H1 (cell line): Measurements from ENCODE around the gene SLC5A4. TPM values are rescaled to one million over a fixed set of nuclear protein-coding genes. Genes with fewer than 3 reads are reported as not detected.

Experiments used
- CREB1 ChIP-seq: IDR thresholded peaks from 2 replicates; pipeline ENCODE4 v1.6.1; 2012; ENCODE audit warnings: inconsistent platforms
- PHF8 ChIP-seq: fragments of 200-600 bp; sonication (generic); conservative IDR thresholded peaks from 2 replicates; pipeline ENCODE4 v1.7.1; 2012; ENCODE audit warnings: low read depth, mild to moderate bottlenecking, inconsistent platforms, low read length, moderate library complexity
- POLR2A ChIP-seq, 2 experiments: IDR thresholded peaks; 1 replicate in 1 of 2; 2 replicates in 1 of 2; pipeline ENCODE4 v1.6.1; 2011; ENCODE audit warnings: low read depth in 2 of 2, low read length in 2 of 2, mild to moderate bottlenecking in 2 of 2; ENCODE audit errors: control extremely low read depth in 1 of 2
- RAD21 ChIP-seq, 2 experiments: IDR thresholded peaks in 1 of 2; conservative IDR thresholded peaks in 1 of 2; 2 replicates each; pipeline ENCODE4 v1.6.1; 2011; ENCODE audit warnings: low read depth in 2 of 2, low read length in 2 of 2, improper control_type of control experiment in 1 of 2, inconsistent platforms in 1 of 2, mild to moderate bottlenecking in 1 of 2, moderate library complexity in 1 of 2
- polyA plus RNA-seq, 7 experiments: library from polyadenylated mRNA; depleted of rRNA in 3 of 7; stranded (reverse) in 5 of 7; unstranded in 2 of 7; fragments of >200 nt in 5 of 7; fragments of 200-250 nt in 2 of 7; gene quantifications; 1 replicate in 5 of 7; 2 replicates in 1 of 7; 4 replicates in 1 of 7; pipeline versions ENCODE4 v1.2.1 to v1.2.3, GENCODE V29; 2011 to 2013; ENCODE audit warnings: missing spikeins in 2 of 7, mixed read lengths in 2 of 7
- total RNA-seq: library from RNA; stranded (reverse); fragmentation: NEBNext Ultra II Directional; extraction: Animal tissue kit (Norgen Biotek cat#: 25700); gene quantifications from 2 replicates; pipeline ENCODE4 v1.2.1, GENCODE V29; 2021

SLC5A4 gene
- total and polyA plus RNA-seq, 2 of the 8 experiments (the other 6 are each of a cell fraction or from before 2014, with no cell fraction given), result 0.17 TPM; not detected in 1

DNA sequence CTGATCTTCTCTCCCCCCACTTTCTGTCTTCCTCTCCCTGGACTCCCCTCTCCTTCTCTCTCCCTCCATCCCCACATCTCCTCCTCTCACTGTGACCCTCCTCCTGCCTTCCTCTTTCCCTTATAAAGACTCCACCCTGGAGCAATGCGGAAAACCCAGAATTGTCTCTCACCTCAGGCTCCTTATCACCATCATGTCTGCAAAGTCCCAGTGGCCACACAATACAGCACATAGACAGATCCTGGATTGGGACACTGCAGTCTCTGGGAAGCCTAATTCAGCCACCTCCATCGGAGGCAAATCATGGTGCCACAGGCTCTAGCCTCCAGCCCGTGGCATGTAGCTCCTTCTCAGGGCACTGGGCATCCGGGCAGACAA is 53.0 kb downstream of the SLC5A4 start (continued):
- no peak for TF ChIP-seq POLR2A (IDR thresholded peaks at IDR 0.05; ENCODE audit: control extremely low read depth in 1 of 2, low read depth in 2 of 2, low read length in 2 of 2)
- no peak for TF ChIP-seq RAD21 (IDR thresholded peaks at IDR 0.05 in 1 of 2, conservative IDR thresholded peaks at IDR 0.05 in 1 of 2; ENCODE audit: low read depth in 2 of 2, low read length in 2 of 2)
- no peak for TF ChIP-seq CREB1
- no peak for TF ChIP-seq PHF8
- TF ChIP-seq, all 59 proteins: peak for 0
